ENCODE results near the gene ZNF333.

DNA sequence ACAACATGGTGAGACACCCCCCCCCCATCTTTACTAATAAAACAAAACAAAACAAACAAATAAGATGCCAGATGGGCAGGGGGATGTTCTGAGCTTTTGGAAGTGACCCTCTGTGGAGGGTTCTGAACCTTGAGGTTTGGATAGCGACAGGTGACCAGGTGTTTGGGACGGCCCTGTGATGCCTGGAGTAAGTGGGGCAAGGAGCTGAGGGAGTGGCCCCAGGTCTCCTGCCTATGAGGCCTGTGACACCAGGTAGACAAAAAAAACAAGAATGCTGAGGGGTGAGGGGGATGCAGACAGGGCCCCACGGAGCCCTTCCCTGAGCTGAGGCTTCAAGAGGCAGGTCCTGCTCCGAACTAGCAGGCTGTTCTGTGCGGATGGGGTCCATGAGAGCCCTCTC lies 79.4 kb downstream of the ZNF333 start:
- TF ChIP-seq ZNF274 (IDR thresholded peaks at IDR 0.05; ENCODE audit: low read depth, low read length) (no peak), YY1 (IDR thresholded peaks at IDR 0.05; ENCODE audit: insufficient read depth, insufficient read length) (no peak), SUZ12 (IDR thresholded peaks at IDR 0.05; ENCODE audit: extremely low read depth, insufficient read depth, insufficient read length) (no peak)
